T-helper 17 cell (primary cell): Measurements from ENCODE around the gene SLFN12. TPM values are rescaled to one million over a fixed set of nuclear protein-coding genes. Genes with fewer than 3 reads are reported as not detected.

ENCODE experiments used
- total RNA-seq, 4 donors: library from RNA in 2 of 4; stranded (reverse) in 2 of 4; gene quantifications; one replicate each; pipeline ENCODE4 v1.2.3 and lab custom pipeline; 2022 to 2026

The SLFN12 gene
- total RNA-seq, 2 donors from 2014 or later = 5.3 to 5.4 TPM

Other genes starting within 250 kb of the SLFN12 start
- gene SLC35G3, start 238.1 kb downstream of the SLFN12 start, total RNA-seq = under 1 TPM in 1 of 2 donors, not detected in 1; 0.32 TPM
- 100 to 1,000 TPM; 104 to 109 TPM for gene SLFN5, start 189.4 kb downstream of the SLFN12 start, total RNA-seq
- 10 to 100 TPM; 21.0 to 26.7 TPM for gene SLFN11, start 58.9 kb downstream of the SLFN12 start, total RNA-seq
- 10 to 100 TPM; 28.1 to 36.5 TPM for gene SLFN13, start 16.3 kb upstream of the SLFN12 start, total RNA-seq
- gene SLFN12L, start 105.2 kb upstream of the SLFN12 start, total RNA-seq = 10 to 100 TPM; 70.0 to 90.1 TPM
- gene SLFN14, start 128.3 kb upstream of the SLFN12 start, total RNA-seq = 1 to 10 TPM in 1 of 2 donors, not detected in 1; 7.2 TPM
- 1 to 10 TPM; 3.1 to 3.6 TPM for gene PEX12, start 146.1 kb upstream of the SLFN12 start, total RNA-seq
- gene AP2B1, start 154.8 kb upstream of the SLFN12 start, total RNA-seq = 100 to 1,000 TPM in 1 of 2 donors, 10 to 100 TPM in 1; 95.9 to 114 TPM